GM21825 (cell line): ENCODE results near the gene PRDM2.

Source experiments
- ATAC-seq: cut with Tn5 transposase; IDR thresholded peaks from one replicate; pipeline ENCODE4 v1.9.1; 2021; ENCODE audit warnings: mild to moderate bottlenecking, moderate library complexity; ENCODE audit not compliant: unreplicated experiment

The PRDM2 gene

GRCh38 chr1:13762642-13763041 lies 62.7 kb downstream of the PRDM2 start:
- ATAC-seq, result no peak

DNA sequence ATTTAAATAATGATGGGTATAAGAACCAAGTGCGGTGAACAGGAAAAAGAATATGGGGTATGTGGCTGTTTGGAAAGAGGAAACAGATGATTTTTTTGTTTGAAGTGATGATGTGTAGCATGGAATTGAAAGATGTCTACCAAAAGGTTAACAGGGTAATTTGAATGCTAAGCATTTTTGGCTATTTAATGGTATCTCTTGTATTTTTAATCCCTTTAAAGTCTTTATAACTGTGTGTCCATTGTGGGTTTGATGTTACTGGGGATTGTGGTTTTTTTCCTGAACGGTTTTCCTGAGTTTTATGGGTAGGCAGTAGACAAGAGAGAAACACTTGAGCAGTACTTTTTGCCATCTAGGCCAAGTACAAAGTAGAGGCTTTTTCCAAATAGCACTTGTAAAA lies 63.2 kb downstream of the PRDM2 start:
- no peak for ATAC-seq

GRCh38 chr1:13763991-13764390 lies 64.0 kb downstream of the PRDM2 start:
- no peak for ATAC-seq

- ATAC-seq, result no peak
These were observed 64.8 kb downstream of the PRDM2 start for GRCh38 chr1:13764588-13765332.

DNA sequence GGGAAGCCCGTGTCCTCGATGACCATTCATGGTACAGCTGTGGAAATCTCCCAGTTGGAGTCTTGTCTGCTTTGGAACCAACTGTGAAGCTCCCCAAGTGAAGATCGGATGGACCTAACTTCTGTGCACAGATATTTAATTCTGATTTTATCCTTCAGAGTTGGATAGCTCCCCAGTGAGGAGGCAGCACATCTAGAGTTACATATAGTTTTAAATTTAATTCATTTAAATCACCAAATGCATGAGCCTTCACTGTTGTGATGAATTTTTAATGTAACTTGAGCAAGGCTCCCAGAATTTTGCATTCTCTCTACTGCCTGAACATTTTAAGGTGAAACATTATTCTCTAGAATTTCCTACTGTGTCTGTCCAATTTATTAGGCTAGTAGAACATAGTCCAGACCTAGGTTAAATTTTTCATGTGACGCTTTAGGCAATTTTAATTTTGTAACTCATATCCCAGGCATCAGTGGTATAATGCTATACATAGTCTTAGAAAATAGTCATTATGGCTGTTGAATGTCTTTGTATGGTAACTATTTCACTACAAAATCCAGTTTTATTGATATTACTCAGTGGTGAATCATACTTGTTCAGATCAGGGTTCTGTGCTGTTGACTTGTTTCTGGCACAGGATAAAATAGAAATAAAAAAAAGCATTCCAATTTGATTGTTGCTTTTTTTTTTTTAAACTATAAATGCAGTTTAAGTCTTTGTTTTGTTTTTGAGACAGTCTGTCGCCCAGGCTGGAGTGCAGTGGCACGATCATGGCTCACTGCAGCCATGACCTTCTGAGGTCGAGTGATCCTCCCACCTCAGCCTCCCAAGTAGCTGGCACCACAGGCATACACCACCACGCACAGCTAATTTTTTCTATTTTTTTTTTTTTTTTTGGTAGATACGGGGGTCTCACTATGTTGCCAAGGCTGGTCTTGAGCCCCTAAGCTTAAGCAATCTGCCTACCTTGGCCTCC lies 66.9 kb downstream of the PRDM2 start:
- ATAC-seq, result no peak

DNA sequence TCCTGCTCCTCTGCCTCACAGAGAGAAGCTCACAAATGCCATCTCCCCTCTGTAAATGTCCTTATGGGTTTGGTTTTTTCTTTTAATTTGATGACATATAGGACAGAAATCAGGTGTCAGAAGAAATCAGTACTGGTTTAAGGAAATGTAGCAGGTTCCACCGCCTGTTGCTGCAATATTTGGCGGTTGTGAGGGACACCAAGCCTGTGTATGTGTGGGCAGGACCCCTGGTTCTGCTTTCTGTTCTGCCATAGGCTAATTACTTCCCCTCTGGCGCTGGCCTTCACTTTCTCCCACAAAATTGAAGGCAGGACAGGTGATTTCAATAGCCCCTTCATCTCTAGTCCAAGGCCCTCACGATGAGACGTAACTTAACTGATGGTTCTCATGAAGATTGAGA lies 69.2 kb downstream of the PRDM2 start:
- no peak for ATAC-seq

GRCh38 chr1:13769830-13770229 lies 69.8 kb downstream of the PRDM2 start:
- ATAC-seq, result no peak

DNA sequence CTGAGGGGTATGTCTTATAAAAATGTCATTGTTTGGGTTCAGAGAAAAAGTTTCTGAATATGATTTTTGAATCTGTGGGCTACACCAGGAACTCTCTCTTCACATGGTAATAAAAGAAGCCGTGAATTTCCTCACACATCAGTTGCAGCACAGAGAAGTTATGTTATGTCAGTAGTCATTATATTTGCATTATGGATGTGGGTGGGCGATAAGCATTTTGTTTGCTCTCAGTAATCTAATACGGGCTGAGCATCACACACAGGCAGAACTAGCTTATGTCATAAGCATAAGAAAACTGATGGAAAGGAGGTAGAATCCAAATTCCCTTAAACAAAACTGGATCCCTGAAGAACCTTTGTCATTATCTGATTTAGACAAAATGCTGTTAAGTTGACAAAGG lies 70.8 kb downstream of the PRDM2 start:
- no peak for ATAC-seq

DNA sequence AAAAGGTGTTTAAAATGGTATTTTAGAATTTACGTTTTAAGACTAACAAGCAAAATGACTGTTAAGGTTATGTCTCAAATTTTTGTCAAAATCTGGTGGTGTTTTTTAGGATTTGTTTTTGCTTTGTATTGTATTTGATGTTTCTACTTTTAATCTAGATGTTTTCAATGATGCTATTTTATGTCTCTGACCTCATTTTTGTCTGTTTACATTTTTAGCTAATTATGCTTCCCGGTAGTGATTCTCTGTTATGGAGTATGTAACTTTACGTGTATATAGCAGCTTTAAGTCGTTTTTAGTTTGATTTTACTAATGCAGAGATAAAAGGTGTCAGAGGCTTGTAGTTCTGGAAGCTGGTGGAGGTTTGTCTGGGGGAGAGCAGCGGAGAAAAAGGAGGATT lies 71.8 kb downstream of the PRDM2 start:
- no peak for ATAC-seq

DNA sequence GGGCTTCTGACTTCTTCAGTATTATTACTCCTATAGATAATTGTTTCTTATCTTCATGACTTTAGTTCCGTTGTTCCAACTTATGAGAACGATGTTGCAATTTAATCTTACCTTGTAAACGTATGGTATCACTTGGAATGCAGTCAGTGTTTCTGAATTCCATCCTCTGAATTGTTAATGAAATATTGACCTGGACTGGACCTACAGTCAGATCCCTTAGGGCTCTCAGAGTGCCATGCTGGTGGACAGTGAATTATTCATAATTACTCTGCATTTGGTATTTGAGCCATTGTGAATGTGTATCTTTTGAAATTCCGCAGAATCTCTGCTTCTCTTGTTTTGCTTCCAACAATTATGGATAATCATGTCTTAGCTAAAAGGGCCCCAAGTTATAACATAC lies 72.3 kb downstream of the PRDM2 start:
- ATAC-seq, result no peak

DNA sequence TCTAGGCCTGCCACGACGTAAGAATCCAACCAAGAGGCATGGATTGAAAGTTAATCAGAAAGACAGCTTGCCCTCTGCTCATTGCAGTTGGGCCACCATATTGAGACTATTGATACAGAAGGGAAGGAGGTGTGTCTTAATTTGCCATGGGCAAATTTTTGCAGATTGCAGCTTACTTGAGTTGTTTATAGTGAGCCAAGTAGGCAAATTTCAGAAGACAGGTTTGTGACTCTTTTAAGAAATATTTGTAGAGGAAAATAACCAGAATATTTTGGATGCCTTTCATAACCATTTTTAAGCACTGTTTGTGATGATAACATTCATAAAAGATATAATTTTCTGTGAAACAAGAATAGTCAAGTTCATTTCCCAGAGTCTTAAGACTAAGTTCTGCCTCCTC lies 74.1 kb downstream of the PRDM2 start:
- no peak for ATAC-seq

GRCh38 chr1:13775459-13775858 lies 75.5 kb downstream of the PRDM2 start:
- ATAC-seq, result no peak

GRCh38 chr1:13775916-13776315 lies 75.9 kb downstream of the PRDM2 start:
- no peak for ATAC-seq

GRCh38 chr1:13778431-13778830 lies 78.4 kb downstream of the PRDM2 start:
- no peak for ATAC-seq

DNA sequence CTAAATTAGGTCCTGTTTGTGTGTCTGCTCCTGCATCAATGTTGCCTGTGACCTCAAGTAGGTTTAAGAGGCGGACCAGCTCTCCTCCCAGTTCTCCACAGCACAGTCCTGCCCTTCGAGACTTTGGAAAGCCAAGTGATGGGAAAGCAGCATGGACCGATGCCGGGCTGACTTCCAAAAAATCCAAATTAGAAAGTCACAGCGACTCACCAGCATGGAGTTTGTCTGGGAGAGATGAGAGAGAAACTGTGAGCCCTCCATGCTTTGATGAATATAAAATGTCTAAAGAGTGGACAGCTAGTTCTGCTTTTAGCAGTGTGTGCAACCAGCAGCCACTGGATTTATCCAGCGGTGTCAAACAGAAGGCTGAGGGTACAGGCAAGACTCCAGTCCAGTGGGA lies 79.9 kb downstream of the PRDM2 start:
- ATAC-seq, result no peak

DNA sequence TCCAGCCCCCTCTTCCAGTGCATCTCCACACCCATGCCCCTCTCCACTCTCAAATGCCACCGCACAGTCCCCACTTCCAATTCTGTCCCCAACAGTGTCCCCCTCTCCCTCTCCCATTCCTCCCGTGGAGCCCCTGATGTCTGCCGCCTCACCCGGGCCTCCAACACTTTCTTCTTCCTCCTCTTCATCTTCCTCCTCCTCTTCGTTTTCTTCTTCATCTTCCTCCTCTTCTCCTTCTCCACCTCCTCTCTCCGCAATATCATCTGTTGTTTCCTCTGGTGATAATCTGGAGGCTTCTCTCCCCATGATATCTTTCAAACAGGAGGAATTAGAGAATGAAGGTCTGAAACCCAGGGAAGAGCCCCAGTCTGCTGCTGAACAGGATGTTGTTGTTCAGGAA lies 80.8 kb downstream of the PRDM2 start:
- ATAC-seq, result no peak

- ATAC-seq, result no peak
These were observed 81.2 kb downstream of the PRDM2 start for GRCh38 chr1:13781228-13781627.

GRCh38 chr1:13781907-13782633 lies 82.1 kb downstream of the PRDM2 start:
- no peak for ATAC-seq

- no peak for ATAC-seq
These were observed 82.8 kb downstream of the PRDM2 start for GRCh38 chr1:13782634-13783360.

DNA sequence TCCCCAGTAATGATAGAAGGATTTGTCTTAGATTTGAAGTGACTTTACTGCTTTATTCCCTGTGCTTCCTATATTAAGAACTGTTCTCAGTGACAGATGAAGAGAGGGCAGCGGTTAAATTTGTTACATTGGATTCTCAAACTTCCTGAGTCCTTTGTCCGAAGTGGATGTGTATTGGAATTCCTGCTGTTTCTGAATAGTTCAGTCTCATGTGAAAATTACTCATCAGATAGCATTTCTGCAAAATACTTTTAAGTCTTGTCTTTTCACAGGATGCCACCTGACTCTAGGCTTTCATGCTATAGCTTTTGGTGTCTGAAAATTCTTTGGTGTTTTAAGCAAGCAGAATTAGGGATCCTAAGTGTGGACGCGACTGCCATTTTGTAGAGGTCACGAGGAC lies 83.6 kb downstream of the PRDM2 start:
- ATAC-seq, result no peak

GRCh38 chr1:13784971-13785370 lies 85.0 kb downstream of the PRDM2 start:
- ATAC-seq, result no peak
